ENCODE measurements around the gene GABBR1. TPM values are rescaled to one million over a fixed set of nuclear protein-coding genes. Genes with fewer than 3 reads are reported as not detected.

Gene GABBR1
- total RNA-seq, 1 experiment from 2014 or later: 146 TPM

DNA sequence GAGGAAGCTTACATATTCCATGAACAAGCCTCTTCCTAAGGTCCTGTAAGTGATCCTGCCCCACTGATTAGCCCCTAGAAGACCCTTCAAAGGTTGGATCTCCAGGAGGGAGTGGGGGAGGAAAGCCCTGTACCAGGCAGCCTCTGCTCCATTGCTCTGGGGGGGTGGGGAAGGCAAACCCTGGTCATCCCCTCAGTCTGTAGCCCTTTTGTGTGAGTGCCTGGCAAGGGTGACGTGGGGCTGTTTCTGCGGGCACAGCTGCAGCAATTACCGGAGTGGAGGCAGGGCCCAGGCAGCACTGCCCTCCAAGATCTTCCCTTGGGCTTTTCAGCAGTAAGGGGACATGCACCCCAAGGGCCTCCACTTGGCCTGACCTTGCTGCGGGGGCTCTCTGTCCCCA lies 23.8 kb upstream of the GABBR1 start, which contains the start of gene MOG:
Gene MOG, plus strand, starts transcription at position 295 of the 400 bp plus-strand sequence. CDS start 118 bp downstream, outside the sequence.
- Histone ChIP-seq H3K27me3 (ENCODE audit: insufficient read depth, low read length) (no peaks in the 10 kb centered on the region), H2BK120ac (ENCODE audit: low read depth, low read length, poor library complexity, severe bottlenecking) (no peak within 1 kb of the TSS), H4K91ac (ENCODE audit: insufficient read length, low read depth, low read length) (no peak within 1 kb of the TSS), H3K27ac (ENCODE audit: insufficient read length, low read depth, low read length) (no peak within 1 kb of the TSS), H2BK5ac (ENCODE audit: insufficient read length, low read length) (no peak within 1 kb of the TSS), H3K23me2 (ENCODE audit: insufficient read length, low read depth, low read length, poor library complexity, severe bottlenecking) (no peaks in the 10 kb centered on the region), H3K9me3 (ENCODE audit: control insufficient read depth, low read depth, low read length) (no peaks in the 10 kb centered on the region), H3K4ac (ENCODE audit: low read depth, low read length) (no peak within 1 kb of the TSS), H3K56ac (ENCODE audit: insufficient read length, low read depth, low read length) (no peak within 1 kb of the TSS), H3K79me2 (ENCODE audit: insufficient read depth, low read length) (no peaks in the 10 kb centered on the region), H3K4me1 (ENCODE audit: insufficient read depth, low read length) (peaks cover 7% of the 10 kb centered on the region), H4K8ac (replicated peaks; ENCODE audit: insufficient read length, low read depth, low read length) (no peak within 1 kb of the TSS), H2BK12ac (ENCODE audit: insufficient read length, low read depth, low read length) (no peak within 1 kb of the TSS), H4K20me1 (ENCODE audit: control insufficient read depth, insufficient read depth, insufficient read length) (no peaks in the 10 kb centered on the region), H3K18ac (ENCODE audit: insufficient read length, low read depth, low read length) (peak within 1 kb of the TSS; percentile 2), H2AFZ (ENCODE audit: low read length) (no peak within 1 kb of the TSS), H2AK5ac (ENCODE audit: insufficient read length, low read length) (no peak within 1 kb of the TSS), H4K5ac (ENCODE audit: insufficient read length, low read depth, low read length) (no peak within 1 kb of the TSS), H3K14ac (ENCODE audit: insufficient read depth, low read length) (no peak within 1 kb of the TSS), H3K79me1 (ENCODE audit: insufficient read depth, low read depth, low read length, poor library complexity, severe bottlenecking) (no peaks in the 10 kb centered on the region), H2BK20ac (ENCODE audit: low read depth, low read length, poor library complexity, severe bottlenecking) (no peak within 1 kb of the TSS), H3K23ac (ENCODE audit: insufficient read length, low read depth, low read length) (no peak within 1 kb of the TSS), H2BK15ac (ENCODE audit: low read depth, low read length) (no peak within 1 kb of the TSS), H3K9ac (ENCODE audit: extremely low read depth, insufficient read length, low read length) (no peak within 1 kb of the TSS), H3T11ph (ENCODE audit: low read length) (no peak within 1 kb of the TSS), H3K4me2 (ENCODE audit: insufficient read depth, insufficient read length, low read length) (no peak within 1 kb of the TSS)
- no peaks in the 10 kb centered on the region for H3K36me3 Mint-ChIP-seq (ENCODE audit: insufficient read depth in 1 of 3, low read depth in 3 of 3)
- no CpG with 5 or more reads among the region's 4 CpGs for WGBS (ENCODE audit: extremely low coverage, insufficient read length, low lambda C conversion rate)
- peaks cover 35 to 46% of the 10 kb centered on the region in 2 experiments for H3K4me1 Mint-ChIP-seq
- no peak within 1 kb of the TSS; a peak in 2 of 7 replicates for H3K27ac Mint-ChIP-seq
- no peak for DNase-seq
- TF ChIP-seq, protein P1, sequence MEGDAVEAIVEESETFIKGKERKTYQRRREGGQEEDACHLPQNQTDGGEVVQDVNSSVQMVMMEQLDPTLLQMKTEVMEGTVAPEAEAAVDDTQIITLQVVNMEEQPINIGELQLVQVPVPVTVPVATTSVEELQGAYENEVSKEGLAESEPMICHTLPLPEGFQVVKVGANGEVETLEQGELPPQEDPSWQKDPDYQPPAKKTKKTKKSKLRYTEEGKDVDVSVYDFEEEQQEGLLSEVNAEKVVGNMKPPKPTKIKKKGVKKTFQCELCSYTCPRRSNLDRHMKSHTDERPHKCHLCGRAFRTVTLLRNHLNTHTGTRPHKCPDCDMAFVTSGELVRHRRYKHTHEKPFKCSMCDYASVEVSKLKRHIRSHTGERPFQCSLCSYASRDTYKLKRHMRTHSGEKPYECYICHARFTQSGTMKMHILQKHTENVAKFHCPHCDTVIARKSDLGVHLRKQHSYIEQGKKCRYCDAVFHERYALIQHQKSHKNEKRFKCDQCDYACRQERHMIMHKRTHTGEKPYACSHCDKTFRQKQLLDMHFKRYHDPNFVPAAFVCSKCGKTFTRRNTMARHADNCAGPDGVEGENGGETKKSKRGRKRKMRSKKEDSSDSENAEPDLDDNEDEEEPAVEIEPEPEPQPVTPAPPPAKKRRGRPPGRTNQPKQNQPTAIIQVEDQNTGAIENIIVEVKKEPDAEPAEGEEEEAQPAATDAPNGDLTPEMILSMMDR (conservative IDR thresholded peaks at IDR 0.05): no peak
- H3K9me3 Mint-ChIP-seq: no peaks in the 10 kb centered on the region
- no peaks in the 10 kb centered on the region for H3K27me3 Mint-ChIP-seq (ENCODE audit: low read depth)
- H3K4me3 Mint-ChIP-seq: no peak within 1 kb of the TSS
